GM10847 (cell line): Measurements from ENCODE around the gene PCSK2.

ENCODE experiments used
- POLR2A ChIP-seq: IDR thresholded peaks from 2 replicates; pipeline ENCODE4 v1.6.1; 2011; ENCODE audit not compliant: insufficient read length; ENCODE audit errors: extremely low read depth

Gene PCSK2

GRCh38 chr20:17391127-17391771 lies 164.4 kb downstream of the PCSK2 start:
- TF ChIP-seq POLR2A: no peak

- no peak for TF ChIP-seq POLR2A
Observed at GRCh38 chr20:17394411-17394810, 167.6 kb downstream of the PCSK2 start.

- no peak for TF ChIP-seq POLR2A
Observed at GRCh38 chr20:17395729-17396128, 168.9 kb downstream of the PCSK2 start.

- TF ChIP-seq POLR2A: no peak
Observed at GRCh38 chr20:17399303-17399985, 172.6 kb downstream of the PCSK2 start.

- TF ChIP-seq POLR2A: no peak
Observed at GRCh38 chr20:17403461-17403860, 176.6 kb downstream of the PCSK2 start.

DNA sequence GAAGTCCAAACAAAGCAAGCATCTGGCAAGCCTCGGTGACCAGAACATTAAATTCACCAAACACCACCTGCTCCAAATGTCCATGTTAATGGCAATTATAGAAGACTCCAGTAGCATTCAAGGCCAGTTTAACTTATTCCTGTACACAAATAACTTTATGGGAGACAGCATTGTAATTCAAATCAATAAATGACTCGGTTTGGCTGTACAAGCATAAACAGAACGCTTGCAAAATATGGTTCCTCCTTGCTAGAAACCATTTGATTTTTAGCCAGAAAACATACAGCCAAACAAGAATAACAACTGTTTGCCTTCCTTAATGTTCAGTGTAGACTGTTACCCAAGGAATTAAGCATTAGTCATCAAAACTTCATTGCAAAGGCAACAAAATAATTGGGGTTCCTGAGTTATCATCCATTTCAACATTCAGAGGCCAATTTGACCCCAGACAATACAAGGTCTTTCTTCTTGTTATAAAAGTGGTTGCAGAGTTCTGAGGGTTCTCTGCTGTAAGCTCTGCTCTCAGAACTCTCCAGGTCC lies 179.3 kb downstream of the PCSK2 start:
- no peak for TF ChIP-seq POLR2A

DNA sequence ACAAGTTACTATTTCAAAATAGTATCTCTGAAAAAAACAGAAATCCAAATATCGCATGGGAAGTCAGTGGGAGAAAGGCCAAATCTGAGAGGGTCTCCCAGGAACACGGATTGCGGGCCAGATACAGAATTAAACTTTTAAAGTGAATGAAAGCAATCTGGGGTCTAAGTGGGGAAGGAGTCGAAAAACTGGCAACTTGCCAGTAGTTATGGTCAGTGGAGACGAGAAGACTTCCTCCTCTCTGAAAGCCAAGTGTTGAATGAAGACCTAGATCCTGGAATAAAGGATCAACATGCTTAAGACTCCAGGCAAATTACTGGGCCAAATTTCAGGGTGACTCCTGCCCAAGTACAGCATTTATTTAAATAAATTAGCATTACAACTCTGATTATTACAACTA lies 180.7 kb downstream of the PCSK2 start:
- TF ChIP-seq POLR2A: no peak

DNA sequence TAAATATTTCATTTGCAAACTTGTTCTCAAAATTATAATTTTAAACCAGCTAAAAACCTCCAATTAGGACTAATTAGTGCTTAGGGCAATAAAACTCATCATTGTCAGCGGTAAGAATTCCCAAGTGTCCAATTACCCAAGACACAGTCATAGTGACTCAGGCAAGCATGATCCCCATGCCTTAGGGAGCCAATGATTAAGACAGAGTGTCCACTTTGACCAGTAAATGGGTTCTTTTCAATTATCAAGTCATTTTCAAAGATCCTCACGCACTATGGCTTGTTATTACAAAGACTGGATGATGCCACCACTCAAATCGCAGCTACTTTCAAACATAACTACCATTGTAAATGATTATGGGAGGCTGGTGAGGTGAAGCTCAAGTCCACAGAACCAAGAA lies 190.4 kb downstream of the PCSK2 start:
- no peak for TF ChIP-seq POLR2A

DNA sequence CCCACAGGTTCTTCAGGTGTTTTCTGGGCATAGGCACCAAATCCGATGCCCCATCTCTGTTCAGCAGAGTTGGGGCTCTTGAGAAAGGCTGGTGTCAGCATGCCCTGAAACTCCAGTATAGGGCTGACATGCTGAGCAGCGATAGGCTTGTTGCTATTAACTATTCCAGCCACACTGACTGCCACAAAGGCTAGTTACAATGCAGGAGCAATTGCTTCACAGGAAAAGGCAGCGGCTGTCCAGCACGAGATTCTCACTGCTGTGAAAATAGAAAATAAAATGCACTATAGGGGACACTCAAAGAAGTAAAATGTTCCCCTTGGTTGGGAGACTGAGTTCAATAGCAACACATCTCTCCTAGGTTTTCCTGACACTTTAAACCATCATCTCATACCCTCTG lies 191.9 kb downstream of the PCSK2 start:
- no peak for TF ChIP-seq POLR2A

GRCh38 chr20:17419479-17420041 lies 192.7 kb downstream of the PCSK2 start:
- no peak for TF ChIP-seq POLR2A

DNA sequence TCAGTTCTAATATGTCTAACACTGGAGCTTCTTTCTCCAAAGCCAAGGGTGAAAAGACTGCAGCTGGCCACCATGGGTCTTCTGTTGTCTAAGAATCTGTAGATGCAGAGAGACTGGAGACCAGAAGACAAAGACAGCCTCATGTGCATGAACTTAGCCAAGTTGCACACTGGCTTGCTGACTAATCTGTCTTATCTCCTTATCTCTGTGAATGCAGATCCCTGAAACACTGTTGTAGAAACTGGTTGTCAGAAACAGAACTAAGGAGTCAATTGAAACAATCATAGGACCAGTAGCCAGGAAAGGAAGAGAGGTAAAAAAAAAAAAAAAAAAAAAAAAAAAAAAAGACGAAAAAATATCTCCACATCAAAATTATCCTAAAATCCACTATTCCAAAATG lies 194.7 kb downstream of the PCSK2 start:
- TF ChIP-seq POLR2A: no peak

DNA sequence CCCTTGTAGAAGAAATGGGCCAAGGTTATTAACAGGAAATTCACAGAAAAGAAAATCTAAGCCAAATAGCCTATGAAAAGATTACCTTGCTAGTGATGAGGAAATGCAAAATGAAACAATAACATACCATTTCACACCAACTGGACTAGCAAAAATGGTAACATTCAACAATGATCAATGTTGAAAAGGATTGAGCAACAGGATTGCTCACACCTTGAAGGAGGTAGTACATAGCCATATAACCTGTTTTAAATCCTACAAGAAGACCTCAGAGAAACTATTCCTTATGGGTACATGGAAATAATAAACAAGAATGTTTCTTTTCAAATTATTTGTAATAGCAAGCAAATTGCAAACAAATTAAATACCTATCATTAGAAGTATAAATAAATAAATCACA lies 196.9 kb downstream of the PCSK2 start:
- no peak for TF ChIP-seq POLR2A

DNA sequence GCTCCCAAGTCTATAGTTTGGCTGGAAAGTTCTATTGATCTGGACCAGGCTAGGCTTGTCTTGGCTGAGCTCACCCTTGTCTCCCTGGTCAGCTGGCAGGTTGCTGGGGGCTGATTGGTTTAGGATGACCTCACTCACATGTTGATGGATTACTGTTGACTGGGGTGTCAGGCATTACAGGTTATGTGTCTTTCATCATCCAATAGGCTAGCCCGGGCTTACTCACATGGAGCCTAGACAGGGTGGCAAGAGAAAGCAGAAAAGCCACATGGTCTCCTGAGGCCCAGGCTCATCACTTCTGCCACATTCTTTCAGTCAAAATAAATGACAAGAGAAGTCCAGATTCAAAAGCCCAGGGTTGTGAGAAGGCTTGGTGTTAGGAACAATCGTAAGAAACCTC lies 200.8 kb downstream of the PCSK2 start:
- no peak for TF ChIP-seq POLR2A

- no peak for TF ChIP-seq POLR2A
Observed at GRCh38 chr20:17430125-17430950, 203.5 kb downstream of the PCSK2 start.

GRCh38 chr20:17431621-17432364 lies 205.0 kb downstream of the PCSK2 start:
- TF ChIP-seq POLR2A: no peak

GRCh38 chr20:17436664-17437063 lies 209.8 kb downstream of the PCSK2 start:
- no peak for TF ChIP-seq POLR2A
